Liver (tissue), 9 donors: ENCODE results near the gene GABRE. TPM values are rescaled to one million over a fixed set of nuclear protein-coding genes. Genes with fewer than 3 reads are reported as not detected.

Source experiments
- DNase-seq: peaks from one replicate; pipeline ENCODE4 v3.0.0-alpha.2; 2017; ENCODE audit warnings: low spot score
- H3K27ac ChIP-seq, 2 donors: one replicate each; pipeline ENCODE4 v1.7.0; 2013; ENCODE audit warnings: inconsistent platforms in 2 of 2, low read length in 2 of 2, control low read depth in 1 of 2, low read depth in 1 of 2, mild to moderate bottlenecking in 1 of 2
- H3K27me3 ChIP-seq, 4 donors: one replicate each; pipeline versions ENCODE4 v1.6.1 to v1.7.0; 2013; ENCODE audit warnings: low read length in 3 of 4, inconsistent platforms in 1 of 4, mild to moderate bottlenecking in 1 of 4, moderate library complexity in 1 of 4; ENCODE audit not compliant: control insufficient read depth in 4 of 4, insufficient read depth in 4 of 4
- H3K36me3 ChIP-seq, 4 donors: one replicate each; pipeline versions ENCODE4 v1.6.1 to v1.7.0; 2013; ENCODE audit warnings: low read length in 3 of 4, mild to moderate bottlenecking in 3 of 4, low read depth in 1 of 4, moderate library complexity in 1 of 4; ENCODE audit not compliant: control insufficient read depth in 4 of 4, insufficient read depth in 3 of 4
- H3K4me1 ChIP-seq, 4 donors: one replicate each; pipeline versions ENCODE4 v1.6.1 to v1.7.0; 2013; ENCODE audit warnings: low read length in 3 of 4, mild to moderate bottlenecking in 3 of 4, moderate library complexity in 1 of 4; ENCODE audit not compliant: control insufficient read depth in 4 of 4, insufficient read depth in 4 of 4
- H3K4me3 ChIP-seq, 3 donors: one replicate each; pipeline versions ENCODE4 v1.6.1 to v1.7.0; 2013; ENCODE audit warnings: low read length in 3 of 3, control low read depth in 1 of 3, low read depth in 1 of 3, mild to moderate bottlenecking in 1 of 3
- H3K9ac ChIP-seq, 2 donors: one replicate each; pipeline ENCODE4 v1.7.0; 2013; ENCODE audit warnings: low read length in 2 of 2, mild to moderate bottlenecking in 2 of 2, moderate library complexity in 2 of 2, control low read depth in 1 of 2, low read depth in 1 of 2
- H3K9me3 ChIP-seq, 4 donors: one replicate each; pipeline versions ENCODE4 v1.6.1 to v1.7.0; 2013; ENCODE audit warnings: low read length in 3 of 4; ENCODE audit not compliant: control insufficient read depth in 4 of 4
- FOXA1 ChIP-seq: IDR thresholded peaks from 2 replicates; pipeline ENCODE4 v1.6.1; 2016; ENCODE audit warnings: antibody characterized with exemption
- FOXA2 ChIP-seq: IDR thresholded peaks from 2 replicates; pipeline ENCODE4 v1.6.1; 2016; ENCODE audit warnings: antibody characterized with exemption
- HNF4G ChIP-seq: IDR thresholded peaks from 2 replicates; pipeline ENCODE4 v1.6.1; 2016; ENCODE audit warnings: antibody characterized with exemption
- NR2F2 ChIP-seq: IDR thresholded peaks from 2 replicates; pipeline ENCODE4 v1.6.1; 2016; ENCODE audit warnings: antibody characterized with exemption
- RAD21 ChIP-seq, 2 donors: IDR thresholded peaks; 2 replicates each; pipeline ENCODE4 v1.6.1; 2016; ENCODE audit warnings: antibody characterized with exemption in 2 of 2, mild to moderate bottlenecking in 2 of 2
- RXRA ChIP-seq, 2 donors: IDR thresholded peaks; 2 replicates each; pipeline ENCODE4 v1.6.1; 2017 to 2018; ENCODE audit warnings: antibody characterized with exemption in 2 of 2, mild to moderate bottlenecking in 1 of 2
- SP1 ChIP-seq: IDR thresholded peaks from 2 replicates; pipeline ENCODE4 v1.6.1; 2018; ENCODE audit warnings: antibody characterized with exemption, mild to moderate bottlenecking
- TAF1 ChIP-seq: conservative IDR thresholded peaks from 2 replicates; pipeline ENCODE4 v1.6.1; 2016; ENCODE audit warnings: antibody characterized with exemption, mild to moderate bottlenecking
- YY1 ChIP-seq: IDR thresholded peaks from 2 replicates; pipeline ENCODE4 v1.6.1; 2016; ENCODE audit warnings: antibody characterized with exemption, mild to moderate bottlenecking
- WGBS: extraction: QIAGEN DNeasy Blood & Tissue Kit; methylation state at CpG from one replicate; pipeline ENCODE4 v1.1.7; 2013; 5-methylcytosine and 5-hydroxymethylcytosine counted together
- polyA plus RNA-seq, 2 donors: library from polyadenylated mRNA; stranded (reverse) in 1 of 2; unstranded in 1 of 2; fragments of 200-250 nt in 1 of 2; fragments of >200 nt in 1 of 2; fragmentation: Nextera tagmentation in 1 of 2; extraction: Ambion mirVana in 1 of 2; gene quantifications; one replicate each; pipeline versions ENCODE4 v1.2.1 to v1.2.3, GENCODE V29; 2013 to 2015
- total RNA-seq, 2 donors: library from RNA; depleted of rRNA; stranded (reverse); fragments of >200 nt; gene quantifications; one replicate each; pipeline ENCODE4 v1.2.3, GENCODE V29; 2014
- TF ChIP-seq, protein P1 (sequence below): IDR thresholded peaks from 2 replicates; pipeline ENCODE4 v1.6.1; 2016; ENCODE audit warnings: antibody characterized with exemption
- TF ChIP-seq, protein P2 (sequence below): fragments of 150-350 bp; IDR thresholded peaks from 2 replicates; pipeline ENCODE4 v1.5.1; 2017; ENCODE audit warnings: improper control_type of control experiment, low read depth, low read length; ENCODE audit not compliant: missing input control
- TF ChIP-seq, protein P3 (sequence below): IDR thresholded peaks from 2 replicates; pipeline ENCODE4 v1.6.1; 2016; ENCODE audit warnings: antibody characterized with exemption, mild to moderate bottlenecking
- TF ChIP-seq, protein P4 (sequence below): IDR thresholded peaks from 2 replicates; pipeline ENCODE4 v1.6.1; 2016; ENCODE audit warnings: antibody characterized with exemption
- TF ChIP-seq, protein P5 (sequence below): IDR thresholded peaks from 2 replicates; pipeline ENCODE4 v1.6.1; 2016; ENCODE audit warnings: antibody characterized with exemption
- donor health status: healthy.
- donor health status: healthy.
- donor health status: healthy.
- donor health status: healthy.
- donor health status: healthy.

The GABRE gene
- total and polyA plus RNA-seq, 4 donors = 0.49 to 4.9 (median 0.64) TPM

DNA sequence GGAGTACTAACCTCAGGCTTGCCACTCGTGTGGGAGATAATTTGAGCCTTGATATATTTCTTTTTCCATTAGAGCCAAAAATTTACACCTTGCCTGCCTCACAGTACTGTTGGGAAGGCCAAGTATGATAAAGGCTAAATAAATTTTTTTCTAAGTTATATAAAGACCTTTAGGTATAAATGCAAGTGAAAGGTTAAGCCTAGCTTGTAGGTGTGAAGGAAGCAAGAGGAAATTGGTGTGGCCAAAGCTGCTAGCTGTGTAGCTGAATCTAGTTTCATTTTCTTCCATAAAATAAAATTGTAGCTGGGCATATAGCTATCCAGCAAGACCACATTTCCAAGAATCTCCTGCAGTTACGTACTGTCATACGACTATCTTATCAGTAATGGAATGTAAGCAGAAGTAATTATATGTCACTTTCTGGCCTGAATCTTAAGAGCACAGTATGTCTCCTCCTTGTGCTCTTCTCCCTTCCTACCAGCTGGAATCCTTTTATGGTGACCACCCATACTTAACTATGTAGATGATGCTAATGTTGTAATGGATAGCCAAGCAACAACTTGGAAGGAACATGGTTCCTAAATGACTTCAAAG, 14.3 kb upstream of the GABRE start:
- H3K9ac ChIP-seq = no peak overlapping the region
- no peaks in the 10 kb centered on the region for H3K36me3 ChIP-seq
- WGBS = 45% methylated on average over 3 of the region's 3 CpGs
- DNase-seq = no peak
- no peaks in the 10 kb centered on the region for H3K9me3 ChIP-seq
- H3K27ac ChIP-seq = no peak overlapping the region
- H3K4me3 ChIP-seq = no peak overlapping the region
- no peaks in the 10 kb centered on the region for H3K4me1 ChIP-seq
- H3K27me3 ChIP-seq = peaks cover 0 to 4% (median 0%) of the 10 kb centered on the region in 4 donors
- TF ChIP-seq FOXA2 = no peak
- TF ChIP-seq HNF4G = no peak
- TF ChIP-seq, protein P1, sequence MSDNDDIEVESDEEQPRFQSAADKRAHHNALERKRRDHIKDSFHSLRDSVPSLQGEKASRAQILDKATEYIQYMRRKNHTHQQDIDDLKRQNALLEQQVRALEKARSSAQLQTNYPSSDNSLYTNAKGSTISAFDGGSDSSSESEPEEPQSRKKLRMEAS = no peak
- TF ChIP-seq RXRA (IDR thresholded peaks at IDR 0.05) = no peak

DNA sequence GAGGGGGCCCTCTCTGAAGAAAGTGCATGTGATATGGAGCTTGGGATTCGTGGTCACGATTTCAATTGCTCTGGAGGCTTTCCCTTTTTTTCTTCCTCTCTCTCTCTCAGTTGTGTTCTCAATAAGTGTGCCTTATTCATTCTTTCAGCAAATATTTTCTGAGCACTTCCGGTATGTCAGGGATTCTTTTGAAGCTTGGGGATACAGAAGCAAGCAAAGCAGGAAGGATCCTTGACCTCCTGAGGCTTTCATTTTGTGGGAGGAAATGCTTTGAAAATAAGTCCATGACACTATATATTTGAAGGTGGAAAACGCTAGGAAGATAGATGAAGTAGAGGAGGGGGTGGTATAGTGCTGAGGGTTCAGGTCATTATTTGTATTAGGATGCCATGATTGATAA, 12.6 kb upstream of the GABRE start:
- H3K27ac ChIP-seq = no peak overlapping the region
- H3K27me3 ChIP-seq = peaks cover 0 to 4% (median 0%) of the 10 kb centered on the region in 4 donors
- H3K9me3 ChIP-seq = no peaks in the 10 kb centered on the region
- no peaks in the 10 kb centered on the region for H3K36me3 ChIP-seq
- no peak overlapping the region for H3K9ac ChIP-seq
- TF ChIP-seq FOXA1 = no peak
- TF ChIP-seq, protein P2, sequence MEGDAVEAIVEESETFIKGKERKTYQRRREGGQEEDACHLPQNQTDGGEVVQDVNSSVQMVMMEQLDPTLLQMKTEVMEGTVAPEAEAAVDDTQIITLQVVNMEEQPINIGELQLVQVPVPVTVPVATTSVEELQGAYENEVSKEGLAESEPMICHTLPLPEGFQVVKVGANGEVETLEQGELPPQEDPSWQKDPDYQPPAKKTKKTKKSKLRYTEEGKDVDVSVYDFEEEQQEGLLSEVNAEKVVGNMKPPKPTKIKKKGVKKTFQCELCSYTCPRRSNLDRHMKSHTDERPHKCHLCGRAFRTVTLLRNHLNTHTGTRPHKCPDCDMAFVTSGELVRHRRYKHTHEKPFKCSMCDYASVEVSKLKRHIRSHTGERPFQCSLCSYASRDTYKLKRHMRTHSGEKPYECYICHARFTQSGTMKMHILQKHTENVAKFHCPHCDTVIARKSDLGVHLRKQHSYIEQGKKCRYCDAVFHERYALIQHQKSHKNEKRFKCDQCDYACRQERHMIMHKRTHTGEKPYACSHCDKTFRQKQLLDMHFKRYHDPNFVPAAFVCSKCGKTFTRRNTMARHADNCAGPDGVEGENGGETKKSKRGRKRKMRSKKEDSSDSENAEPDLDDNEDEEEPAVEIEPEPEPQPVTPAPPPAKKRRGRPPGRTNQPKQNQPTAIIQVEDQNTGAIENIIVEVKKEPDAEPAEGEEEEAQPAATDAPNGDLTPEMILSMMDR = no peak
- TF ChIP-seq, protein P3, sequence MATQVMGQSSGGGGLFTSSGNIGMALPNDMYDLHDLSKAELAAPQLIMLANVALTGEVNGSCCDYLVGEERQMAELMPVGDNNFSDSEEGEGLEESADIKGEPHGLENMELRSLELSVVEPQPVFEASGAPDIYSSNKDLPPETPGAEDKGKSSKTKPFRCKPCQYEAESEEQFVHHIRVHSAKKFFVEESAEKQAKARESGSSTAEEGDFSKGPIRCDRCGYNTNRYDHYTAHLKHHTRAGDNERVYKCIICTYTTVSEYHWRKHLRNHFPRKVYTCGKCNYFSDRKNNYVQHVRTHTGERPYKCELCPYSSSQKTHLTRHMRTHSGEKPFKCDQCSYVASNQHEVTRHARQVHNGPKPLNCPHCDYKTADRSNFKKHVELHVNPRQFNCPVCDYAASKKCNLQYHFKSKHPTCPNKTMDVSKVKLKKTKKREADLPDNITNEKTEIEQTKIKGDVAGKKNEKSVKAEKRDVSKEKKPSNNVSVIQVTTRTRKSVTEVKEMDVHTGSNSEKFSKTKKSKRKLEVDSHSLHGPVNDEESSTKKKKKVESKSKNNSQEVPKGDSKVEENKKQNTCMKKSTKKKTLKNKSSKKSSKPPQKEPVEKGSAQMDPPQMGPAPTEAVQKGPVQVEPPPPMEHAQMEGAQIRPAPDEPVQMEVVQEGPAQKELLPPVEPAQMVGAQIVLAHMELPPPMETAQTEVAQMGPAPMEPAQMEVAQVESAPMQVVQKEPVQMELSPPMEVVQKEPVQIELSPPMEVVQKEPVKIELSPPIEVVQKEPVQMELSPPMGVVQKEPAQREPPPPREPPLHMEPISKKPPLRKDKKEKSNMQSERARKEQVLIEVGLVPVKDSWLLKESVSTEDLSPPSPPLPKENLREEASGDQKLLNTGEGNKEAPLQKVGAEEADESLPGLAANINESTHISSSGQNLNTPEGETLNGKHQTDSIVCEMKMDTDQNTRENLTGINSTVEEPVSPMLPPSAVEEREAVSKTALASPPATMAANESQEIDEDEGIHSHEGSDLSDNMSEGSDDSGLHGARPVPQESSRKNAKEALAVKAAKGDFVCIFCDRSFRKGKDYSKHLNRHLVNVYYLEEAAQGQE = no peak
- TF ChIP-seq RXRA (IDR thresholded peaks at IDR 0.05) = no peak
- TF ChIP-seq, protein P1 = no peak
- TF ChIP-seq TAF1 = no peak
- no peak for TF ChIP-seq YY1
- TF ChIP-seq, protein P4, sequence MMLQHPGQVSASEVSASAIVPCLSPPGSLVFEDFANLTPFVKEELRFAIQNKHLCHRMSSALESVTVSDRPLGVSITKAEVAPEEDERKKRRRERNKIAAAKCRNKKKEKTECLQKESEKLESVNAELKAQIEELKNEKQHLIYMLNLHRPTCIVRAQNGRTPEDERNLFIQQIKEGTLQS = no peak
- no peak for TF ChIP-seq NR2F2
- TF ChIP-seq, protein P5, sequence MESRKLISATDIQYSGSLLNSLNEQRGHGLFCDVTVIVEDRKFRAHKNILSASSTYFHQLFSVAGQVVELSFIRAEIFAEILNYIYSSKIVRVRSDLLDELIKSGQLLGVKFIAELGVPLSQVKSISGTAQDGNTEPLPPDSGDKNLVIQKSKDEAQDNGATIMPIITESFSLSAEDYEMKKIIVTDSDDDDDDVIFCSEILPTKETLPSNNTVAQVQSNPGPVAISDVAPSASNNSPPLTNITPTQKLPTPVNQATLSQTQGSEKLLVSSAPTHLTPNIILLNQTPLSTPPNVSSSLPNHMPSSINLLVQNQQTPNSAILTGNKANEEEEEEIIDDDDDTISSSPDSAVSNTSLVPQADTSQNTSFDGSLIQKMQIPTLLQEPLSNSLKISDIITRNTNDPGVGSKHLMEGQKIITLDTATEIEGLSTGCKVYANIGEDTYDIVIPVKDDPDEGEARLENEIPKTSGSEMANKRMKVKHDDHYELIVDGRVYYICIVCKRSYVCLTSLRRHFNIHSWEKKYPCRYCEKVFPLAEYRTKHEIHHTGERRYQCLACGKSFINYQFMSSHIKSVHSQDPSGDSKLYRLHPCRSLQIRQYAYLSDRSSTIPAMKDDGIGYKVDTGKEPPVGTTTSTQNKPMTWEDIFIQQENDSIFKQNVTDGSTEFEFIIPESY = no peak
- no peak for TF ChIP-seq RAD21 (IDR thresholded peaks at IDR 0.05)
- TF ChIP-seq SP1 = no peak
- no peaks in the 10 kb centered on the region for H3K4me1 ChIP-seq
- 78% methylated on average over 4 of the region's 4 CpGs for WGBS
- no peak overlapping the region for H3K4me3 ChIP-seq
- no peak for DNase-seq
